Endothelial cell of umbilical vein (primary cell): Measurements from ENCODE around the gene ZNF132. TPM values are rescaled to one million over a fixed set of nuclear protein-coding genes. Genes with fewer than 3 reads are reported as not detected.
A peak's percentile ranks its signal among the peaks of the same experiment; 100 is the strongest.

Experiments
- BruUV-seq: library from RNA; stranded (reverse); fragments of 400-500 nt; replicated peaks from 2 replicates; lab custom pipeline; 2021; lab: Mats Ljungman, UMichigan
- CTCF ChIA-PET: fragments of 300-600, 350-600 bp; sonication (Branson Sonifier 250); formaldehyde crosslinking; loops from one replicate; lab custom pipeline; 2021; ENCODE audit warnings: antibody characterized with exemption, inconsistent platforms; lab: Charles Lee
- POLR2A ChIA-PET: fragments of 300-600, 350-600 bp; sonication (Branson Sonifier 250); formaldehyde crosslinking; loops from one replicate; lab custom pipeline; 2021; ENCODE audit warnings: antibody characterized with exemption, inconsistent platforms; lab: Charles Lee
- DNase-seq: peaks from one replicate; pipeline ENCODE4 v3.0.0-alpha.2; 2011; ENCODE audit warnings: low read depth, low spot score
- FAIRE-seq: peaks from 2 replicates; lab custom pipeline; 2011; peaks lifted over from hg19 to GRCh38; lab: Jason Lieb, UNC
- H2AFZ ChIP-seq: 2 replicates; pipeline ENCODE4 v1.6.0; 2012; ENCODE audit warnings: low read depth, low read length, control low read depth, inconsistent platforms
- H3K27ac ChIP-seq: 2 replicates; pipeline ENCODE4 v1.5.1; 2011; ENCODE audit warnings: low read depth, mild to moderate bottlenecking, control low read depth, low read length, moderate library complexity; ENCODE audit not compliant: insufficient read depth
- H3K27me3 ChIP-seq, 2 experiments: 2 replicates each; pipeline versions ENCODE4 v1.6.0 to v1.6.1; 2011; ENCODE audit warnings: low read length in 2 of 2, mixed read lengths in 1 of 2; ENCODE audit not compliant: control insufficient read depth in 2 of 2, insufficient read depth in 2 of 2
- H3K36me3 ChIP-seq, 2 experiments: 2 replicates in 1 of 2; 3 replicates in 1 of 2; pipeline ENCODE4 v1.5.1; 2011; ENCODE audit warnings: low read length in 2 of 2, mild to moderate bottlenecking in 1 of 2, moderate library complexity in 1 of 2; ENCODE audit not compliant: control insufficient read depth in 2 of 2, insufficient read depth in 2 of 2; ENCODE audit errors: extremely low read depth in 1 of 2
- H3K4me1 ChIP-seq: 3 replicates; pipeline ENCODE4 v1.5.1; 2011; ENCODE audit warnings: mild to moderate bottlenecking, low read length; ENCODE audit not compliant: control insufficient read depth, insufficient read depth; ENCODE audit errors: extremely low read depth
- H3K4me2 ChIP-seq: 2 replicates; pipeline ENCODE4 v1.6.1; 2011; ENCODE audit warnings: low read length, control low read depth, mixed read lengths; ENCODE audit not compliant: insufficient read depth
- H3K4me3 ChIP-seq, 3 experiments: fragments of 200-600 bp in 1 of 3; sonication (generic), shearing (Covaris generic) in 1 of 3; replicated peaks in 1 of 3; 2 replicates each; pipeline ENCODE4 v1.5.1; 2011 to 2016; ENCODE audit warnings: control low read depth in 3 of 3, low read length in 3 of 3, mild to moderate bottlenecking in 2 of 3, inconsistent platforms in 1 of 3, low read depth in 1 of 3, moderate library complexity in 1 of 3; ENCODE audit not compliant: insufficient read depth in 1 of 3
- H3K79me2 ChIP-seq: 2 replicates; pipeline ENCODE4 v1.6.0; 2012; ENCODE audit warnings: low read length, inconsistent platforms; ENCODE audit not compliant: control insufficient read depth, insufficient read depth
- H3K9ac ChIP-seq: replicated peaks from 2 replicates; pipeline ENCODE3; 2011; ENCODE audit warnings: low read length, control low read depth; ENCODE audit not compliant: insufficient read depth; ENCODE audit errors: extremely low read depth
- H3K9me1 ChIP-seq: replicated peaks from 3 replicates; pipeline ENCODE4 v1.6.0; 2011; ENCODE audit warnings: mild to moderate bottlenecking, low read length; ENCODE audit not compliant: control insufficient read depth, insufficient read depth; ENCODE audit errors: extremely low read depth
- H3K9me3 ChIP-seq: replicated peaks from 2 replicates; pipeline ENCODE4 v1.5.1; 2012; ENCODE audit warnings: low read length, inconsistent platforms; ENCODE audit not compliant: control insufficient read depth, insufficient read depth
- H4K20me1 ChIP-seq: replicated peaks from 2 replicates; pipeline ENCODE3; 2011; ENCODE audit warnings: mild to moderate bottlenecking, low read length; ENCODE audit not compliant: control insufficient read depth, insufficient read depth; ENCODE audit errors: extremely low read depth
- CTCF ChIP-seq, 2 donors: IDR thresholded peaks; 1 replicate in 1 of 2; 2 replicates in 1 of 2; pipeline ENCODE4 v1.5.1; 2011; ENCODE audit warnings: low read length in 2 of 2, mild to moderate bottlenecking in 2 of 2, moderate library complexity in 2 of 2, control low read depth in 1 of 2, inconsistent platforms in 1 of 2, low read depth in 1 of 2; ENCODE audit not compliant: insufficient read depth in 1 of 2; ENCODE audit errors: extremely low read depth in 1 of 2
- EZH2 ChIP-seq: IDR thresholded peaks from 2 replicates; pipeline ENCODE4 v1.6.1; 2012; ENCODE audit warnings: borderline replicate concordance, low read depth, mild to moderate bottlenecking, moderate library complexity, low read length, inconsistent platforms; ENCODE audit not compliant: severe bottlenecking
- FOS ChIP-seq: IDR thresholded peaks from 2 replicates; pipeline ENCODE4 v1.6.1; 2011; ENCODE audit warnings: mild to moderate bottlenecking, low read length, moderate library complexity, borderline replicate concordance; ENCODE audit not compliant: insufficient read depth
- GATA2 ChIP-seq: IDR thresholded peaks from 2 replicates; pipeline ENCODE4 v1.7.0; 2011; ENCODE audit warnings: low read depth, mild to moderate bottlenecking, moderate library complexity, mixed read lengths, low read length; ENCODE audit not compliant: insufficient read length, insufficient read depth
- JUN ChIP-seq: IDR thresholded peaks from 2 replicates; pipeline ENCODE4 v1.6.1; 2011; ENCODE audit warnings: borderline replicate concordance, low read depth; ENCODE audit not compliant: insufficient read length, insufficient read depth
- MAX ChIP-seq: IDR thresholded peaks from 2 replicates; pipeline ENCODE4 v1.6.1; 2011; ENCODE audit not compliant: insufficient read depth, insufficient read length
- MYC ChIP-seq: IDR thresholded peaks from one replicate; pipeline ENCODE4 v1.6.1; 2011; ENCODE audit warnings: mild to moderate bottlenecking, low read depth, low read length
- POLR2A ChIP-seq: IDR thresholded peaks from 2 replicates; pipeline ENCODE4 v1.6.1; 2012; ENCODE audit warnings: low read depth, mild to moderate bottlenecking, control low read depth, low read length
- POLR2AphosphoS5 ChIP-seq: IDR thresholded peaks from 2 replicates; pipeline ENCODE4 v1.6.1; 2012; ENCODE audit warnings: low read depth, mild to moderate bottlenecking, control low read depth, low read length, moderate library complexity; ENCODE audit not compliant: insufficient read depth
- dilution Hi-C: fragments of 300-500 bp; cut with MboI; formaldehyde crosslinking; loops from one replicate; pipeline ENCODE4 v1.15.0; 2019; ENCODE audit warnings: low sequenced_read_pairs; ENCODE audit not compliant: extremely low pct_ligation_motif_present
- intact Hi-C: fragments of 100-400 bp; cut with micrococcal nuclease; formaldehyde crosslinking; loops from one replicate; pipeline ENCODE4 v1.10.0; 2022
- polyA plus RNA-seq, 4 experiments: library from polyadenylated mRNA; depleted of rRNA in 3 of 4; stranded (reverse) in 3 of 4; unstranded in 1 of 4; fragments of >200 nt; gene quantifications; 2 replicates each; pipeline versions ENCODE4 v1.2.1 to v1.2.3, GENCODE V29; 2011 to 2012; ENCODE audit warnings: missing spikeins in 1 of 4
- total RNA-seq: library from RNA; stranded (reverse); gene quantifications from 2 replicates; pipeline ENCODE4 v1.2.3, GENCODE V29; 2021

ZNF132 gene
- total and polyA plus RNA-seq, 2 donors (not counting 3 experiments of a cell fraction or from before 2014, with no cell fraction given) = 0.54 to 4.2 TPM

GRCh38 chr19:58409010-58409790, 30.8 kb downstream of the ZNF132 start:
- Histone ChIP-seq H3K36me3 (no peaks in the 10 kb centered on the region), H3K4me3 (peak overlapping the region; percentile 51 to 93 (median 66)), H3K9me1 (no peaks in the 10 kb centered on the region), H3K4me1 (peaks cover 15% of the 10 kb centered on the region), H3K27me3 (no peaks in the 10 kb centered on the region), H3K27ac (no peak overlapping the region), H3K9me3 (no peaks in the 10 kb centered on the region), H3K9ac (peak overlapping the region; percentile 49), H3K4me2 (peak overlapping the region; percentile 40), H3K79me2 (peaks cover 10% of the 10 kb centered on the region), H2AFZ (peak overlapping the region; percentile 49), H4K20me1 (no peaks in the 10 kb centered on the region)
- BruUV-seq = no TSS peak
- POLR2A ChIA-PET = interaction anchor here (0.6 to 1.0 kb wide), 3 partner anchors 31 to 492 kb away, joined by 3 to 4 read pairs (median 3); partner anchors contain the start of genes ZNF132, ZNF417 and ZNF497
- intact Hi-C loops = loop anchor here (2.0 kb wide), 2 partner anchors 180 to 226 kb away; partner anchors contain the start of genes ZNF274 and ZNF544
- CTCF ChIA-PET = interaction anchor here (0.8 to 2.1 kb wide), 3 partner anchors 8 to 46 kb away, joined by 3 to 4 read pairs (median 4); partner anchors contain the start of gene ZNF497
- dilution Hi-C loops = no loop called here
- FAIRE-seq (peak; percentile 73), DNase-seq (peak; percentile 34)
- no peak for TF ChIP-seq POLR2AphosphoS5
- TF ChIP-seq MAX = no peak
- TF ChIP-seq FOS = no peak
- TF ChIP-seq POLR2A = no peak
- no peak for TF ChIP-seq GATA2
- no peak for TF ChIP-seq MYC
- TF ChIP-seq EZH2 = no peak
- no peak for TF ChIP-seq CTCF (IDR thresholded peaks at IDR 0.05; ENCODE audit: extremely low read depth in 1 of 2, insufficient read depth in 1 of 2, low read depth in 1 of 2, low read length in 2 of 2)
- TF ChIP-seq JUN = no peak
